K562 (cell line): ENCODE measurements around the gene PCBP3. TPM values are rescaled to one million over a fixed set of nuclear protein-coding genes. Genes with fewer than 3 reads are reported as not detected.

Source experiments
- ATAC-seq: fragments of 200-7000 bp; cut with Tn5 transposase; 3 replicates; pipeline ENCODE4 v1.9.1; 2020; ENCODE audit warnings: moderate library complexity
- BruUV-seq: library from RNA; stranded (reverse); fragments of 400-500 nt; replicated peaks from 2 replicates; lab custom pipeline; 2021; lab: Mats Ljungman, UMichigan
- CTCF ChIA-PET: fragments of 300-600 bp; formaldehyde crosslinking; extraction: SDS; loops from one replicate; lab custom pipeline; 2021; ENCODE audit warnings: low intra/inter-chr PET ratio; lab: Yijun Ruan, JAX
- POLR2A ChIA-PET: fragments of 300-600, 350-650 bp; sonication (Branson Sonifier 250); formaldehyde crosslinking; extraction: SDS; loops from one replicate; lab custom pipeline; 2021; ENCODE audit warnings: antibody characterized with exemption, inconsistent platforms; lab: Yijun Ruan, JAX
- DNase-seq, 4 experiments: peaks; one replicate each; pipeline versions ENCODE4 v3.0.0 to v3.0.0-alpha.2; 2011 to 2018; ENCODE audit warnings: low spot score in 3 of 4, mixed read lengths in 3 of 4; ENCODE audit errors: extremely low read depth in 1 of 4
- FAIRE-seq: peaks from 2 replicates; lab custom pipeline; 2011; peaks lifted over from hg19 to GRCh38; lab: Jason Lieb, UNC
- H2AFZ ChIP-seq: 2 replicates; pipeline ENCODE4 v1.6.0; 2011; ENCODE audit warnings: low read depth, low read length, control low read depth, inconsistent platforms
- H3K27ac ChIP-seq: fragments of 200-600 bp; 3 replicates; pipeline ENCODE4 v1.8.0; 2011; ENCODE audit warnings: low read depth, mild to moderate bottlenecking, control low read depth, inconsistent platforms, low read length, moderate library complexity, mixed read lengths; ENCODE audit errors: extremely low read depth
- H3K27me3 ChIP-seq, 2 experiments: fragments of 300-600 bp in 1 of 2; 2 replicates in 1 of 2; 3 replicates in 1 of 2; pipeline versions ENCODE4 v1.6.0 to v1.8.0; 2011; ENCODE audit warnings: inconsistent platforms in 2 of 2, low read length in 2 of 2, mild to moderate bottlenecking in 1 of 2, mixed read lengths in 1 of 2, moderate library complexity in 1 of 2; ENCODE audit not compliant: control insufficient read depth in 2 of 2, insufficient read depth in 2 of 2
- H3K36me3 ChIP-seq: fragments of 300-600 bp; 3 replicates; pipeline ENCODE4 v1.8.0; 2011; ENCODE audit warnings: mild to moderate bottlenecking, low read length, inconsistent platforms; ENCODE audit not compliant: control insufficient read depth, insufficient read depth
- H3K4me1 ChIP-seq, 2 experiments: fragments of 200-600 bp in 1 of 2; replicated peaks in 1 of 2; 2 replicates in 1 of 2; 3 replicates in 1 of 2; pipeline versions ENCODE4 v1.5.1 to v1.8.0; 2011; ENCODE audit warnings: inconsistent platforms in 2 of 2, low read length in 2 of 2, mild to moderate bottlenecking in 1 of 2, mixed read lengths in 1 of 2, moderate library complexity in 1 of 2; ENCODE audit not compliant: control insufficient read depth in 2 of 2, insufficient read depth in 2 of 2
- H3K4me2 ChIP-seq: 2 replicates; pipeline ENCODE4 v1.6.1; 2011; ENCODE audit warnings: low read length, control low read depth, inconsistent platforms, mixed read lengths; ENCODE audit not compliant: insufficient read depth
- H3K4me3 ChIP-seq: fragments of 200-600 bp; sonication (generic), shearing (Covaris generic); 2 replicates; pipeline ENCODE4 v1.5.1; 2016; ENCODE audit warnings: control low read depth, inconsistent platforms
- H3K79me2 ChIP-seq: fragments of 200-600 bp; 3 replicates; pipeline ENCODE4 v1.8.0; 2011; ENCODE audit warnings: low read length, inconsistent platforms; ENCODE audit not compliant: control insufficient read depth, insufficient read depth
- H3K9ac ChIP-seq, 2 experiments: 2 replicates each; pipeline versions ENCODE4 v1.6.0 to v1.6.1; 2011; ENCODE audit warnings: low read depth in 2 of 2, low read length in 2 of 2, control low read depth in 1 of 2, inconsistent platforms in 1 of 2, mild to moderate bottlenecking in 1 of 2, mixed read lengths in 1 of 2; ENCODE audit not compliant: insufficient read depth in 1 of 2
- H3K9me1 ChIP-seq: one replicate; pipeline ENCODE4 v1.6.0; 2011; ENCODE audit warnings: inconsistent platforms, mild to moderate bottlenecking, low read length, moderate library complexity; ENCODE audit not compliant: control insufficient read depth, insufficient read depth
- H3K9me3 ChIP-seq: replicated peaks from 2 replicates; pipeline ENCODE4 v1.5.1; 2011; ENCODE audit warnings: low read depth, low read length, inconsistent platforms; ENCODE audit not compliant: control insufficient read depth, insufficient read depth
- H4K20me1 ChIP-seq: replicated peaks from 2 replicates; pipeline ENCODE4 v1.6.1; 2011; ENCODE audit warnings: low read length, inconsistent platforms, mixed read lengths; ENCODE audit not compliant: control insufficient read depth, insufficient read depth
- BMI1 ChIP-seq: fragments of 150-350 bp; IDR thresholded peaks from 2 replicates; pipeline ENCODE4 v1.6.1; 2014; ENCODE audit warnings: low read length
- CBX2 ChIP-seq: fragments of 200-600 bp; sonication (generic); IDR thresholded peaks from one replicate; pipeline ENCODE4 v1.6.1; 2012; ENCODE audit warnings: mild to moderate bottlenecking, low read length, inconsistent platforms; ENCODE audit not compliant: insufficient read depth, poor library complexity, severe bottlenecking
- SETDB1 ChIP-seq: IDR thresholded peaks from one replicate; pipeline ENCODE4 v1.6.1; 2012; ENCODE audit warnings: low read length, control low read depth, inconsistent platforms
- SNIP1 ChIP-seq: fragments of 450-650 bp; IDR thresholded peaks from 2 replicates; pipeline ENCODE4 v1.7.1; 2017; ENCODE audit warnings: low read depth, mild to moderate bottlenecking
- SOX6 ChIP-seq: fragments of 450-650 bp; IDR thresholded peaks from 2 replicates; pipeline ENCODE4 v1.6.1; 2014; ENCODE audit warnings: mild to moderate bottlenecking
- SRSF9 ChIP-seq: fragments of 200-400 bp; formaldehyde crosslinking; IDR thresholded peaks from 2 replicates; pipeline ENCODE4 v1.6.1; 2017; ENCODE audit warnings: low read depth, low read length, borderline replicate concordance
- ZFP36 ChIP-seq: fragments of 150-350 bp; IDR thresholded peaks from 2 replicates; pipeline ENCODE4 v1.6.1; 2018; ENCODE audit warnings: low read length, low read depth; ENCODE audit not compliant: partially characterized antibody
- ZNF253 ChIP-seq: fragments of 250-450 bp; sonication (Bioruptor Pico); conservative IDR thresholded peaks from 2 replicates; pipeline ENCODE4 v1.6.1; 2021; ENCODE audit warnings: mild to moderate bottlenecking
- ZNF778 ChIP-seq: fragments of 450-650 bp; formaldehyde crosslinking; IDR thresholded peaks from 2 replicates; pipeline ENCODE4 v1.4.0; 2020; ENCODE audit warnings: mild to moderate bottlenecking, moderate library complexity
- ZNF785 ChIP-seq: fragments of 250-450 bp; sonication (Bioruptor Pico); IDR thresholded peaks from 2 replicates; pipeline ENCODE4 v1.4.0; 2020; ENCODE audit warnings: mild to moderate bottlenecking
- WGBS: fragments of 100-300 bp; shearing (Covaris generic); methylation state at CpG from one replicate; pipeline ENCODE4 v1.1.6; 2016; ENCODE audit warnings: low coverage, mixed read lengths; ENCODE audit not compliant: insufficient coverage; ENCODE audit errors: missing lambda C conversion rate; 5-methylcytosine and 5-hydroxymethylcytosine counted together
- in situ Hi-C: fragments of 300-500 bp; cut with MboI; formaldehyde crosslinking; loops from 4 replicates; pipeline ENCODE4 v1.15.0; 2018; ENCODE audit warnings: inconsistent platforms, mixed read lengths
- intact Hi-C: fragments of 100-400 bp; cut with micrococcal nuclease; formaldehyde crosslinking; loops from 2 replicates; pipeline ENCODE4 v1.14.2; 2022
- polyA plus RNA-seq, 8 experiments: library from polyadenylated mRNA; depleted of rRNA in 4 of 8; stranded (reverse) in 5 of 8; unstranded in 3 of 8; fragments of >200 nt; fragmentation: Nextera tagmentation in 2 of 8; fragmentation: Illumina TruSeq in 1 of 8; extraction: Ambion mirVana in 2 of 8; extraction: Trizol in 1 of 8; gene quantifications; 2 replicates each; pipeline versions ENCODE4 v1.2.1 to v1.2.3, GENCODE V29; 2011 to 2014; ENCODE audit warnings: inconsistent platforms in 1 of 8, missing spikeins in 1 of 8
- total RNA-seq, 7 experiments: library from RNA; depleted of rRNA in 6 of 7; stranded (reverse); fragments of >200 nt in 6 of 7; fragmentation: Illumina TruSeq in 2 of 7; extraction: Trizol in 2 of 7; gene quantifications; 2 replicates each; pipeline versions ENCODE4 v1.2.1 to v1.2.3, GENCODE V29; 2011 to 2021; ENCODE audit warnings: low replicate concordance in 1 of 7
- TF ChIP-seq, protein P1 (sequence below): fragments of 200-800 bp; sonication (Bioruptor generic); IDR thresholded peaks from 2 replicates; pipeline ENCODE4 v1.6.1; 2017; ENCODE audit warnings: missing genetic modification characterization, missing compliant biosample characterization
- TF ChIP-seq, protein P2 (sequence below), 2 experiments: fragments of 450-650 bp; IDR thresholded peaks; 2 replicates each; pipeline ENCODE4 v1.6.1; 2018; ENCODE audit warnings: mild to moderate bottlenecking in 2 of 2, low read depth in 1 of 2; ENCODE audit not compliant: partially characterized antibody in 2 of 2

PCBP3 gene
- total and polyA plus RNA-seq, 9 of the 15 experiments (the other 6 are each of a cell fraction or from before 2014, with no cell fraction given), result 0.18 TPM; not detected in 8

DNA sequence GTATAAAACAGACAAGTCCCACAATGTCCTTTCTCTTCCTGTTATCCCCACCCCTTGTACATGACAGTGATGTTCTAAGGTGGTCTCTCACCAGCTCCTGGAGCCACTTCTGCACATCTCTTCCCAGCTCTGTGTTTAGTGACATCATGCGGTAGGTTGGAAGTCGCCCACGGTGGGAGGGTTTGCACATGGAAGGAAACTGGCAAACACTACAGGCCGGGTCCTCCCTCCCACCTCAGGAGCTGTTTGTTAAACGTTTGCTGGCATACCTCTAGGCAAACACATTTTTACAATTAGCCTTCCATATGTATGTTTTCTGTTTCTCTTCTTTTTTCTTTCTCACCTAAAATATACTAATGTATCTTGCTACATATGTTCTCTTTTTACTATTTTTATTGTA, 107.4 kb downstream of the PCBP3 start:
- ATAC-seq (no peak), DNase-seq (no peak), FAIRE-seq (no peak)
- ChIA-PET CTCF (no interaction called here), POLR2A (no interaction called here)
- in situ Hi-C loops, result no loop called here
- no peak for TF ChIP-seq CBX2
- TF ChIP-seq SRSF9, result no peak
- no peak for TF ChIP-seq ZNF778 (CRISPR knock-in tag)
- TF ChIP-seq, protein P1, sequence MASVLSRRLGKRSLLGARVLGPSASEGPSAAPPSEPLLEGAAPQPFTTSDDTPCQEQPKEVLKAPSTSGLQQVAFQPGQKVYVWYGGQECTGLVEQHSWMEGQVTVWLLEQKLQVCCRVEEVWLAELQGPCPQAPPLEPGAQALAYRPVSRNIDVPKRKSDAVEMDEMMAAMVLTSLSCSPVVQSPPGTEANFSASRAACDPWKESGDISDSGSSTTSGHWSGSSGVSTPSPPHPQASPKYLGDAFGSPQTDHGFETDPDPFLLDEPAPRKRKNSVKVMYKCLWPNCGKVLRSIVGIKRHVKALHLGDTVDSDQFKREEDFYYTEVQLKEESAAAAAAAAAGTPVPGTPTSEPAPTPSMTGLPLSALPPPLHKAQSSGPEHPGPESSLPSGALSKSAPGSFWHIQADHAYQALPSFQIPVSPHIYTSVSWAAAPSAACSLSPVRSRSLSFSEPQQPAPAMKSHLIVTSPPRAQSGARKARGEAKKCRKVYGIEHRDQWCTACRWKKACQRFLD (CRISPR knock-in tag), result no peak
- Histone ChIP-seq H3K4me2 (no peak overlapping the region), H4K20me1 (no peaks in the 10 kb centered on the region), H3K9ac (no peak overlapping the region), H3K27ac (no peak overlapping the region), H3K27me3 (peaks cover 0 to 9% of the 10 kb centered on the region in 2 experiments; a peak in 3 of 5 replicates), H2AFZ (no peak overlapping the region), H3K36me3 (no peaks in the 10 kb centered on the region), H3K79me2 (no peaks in the 10 kb centered on the region), H3K9me3 (no peaks in the 10 kb centered on the region), H3K4me3 (no peak overlapping the region), H3K9me1 (no peaks in the 10 kb centered on the region), H3K4me1 (no peaks in the 10 kb centered on the region)
- no TSS peak for BruUV-seq
- intact Hi-C loops, result no loop called here
- 4% methylated on average over 5 of the region's 5 CpGs for WGBS

DNA sequence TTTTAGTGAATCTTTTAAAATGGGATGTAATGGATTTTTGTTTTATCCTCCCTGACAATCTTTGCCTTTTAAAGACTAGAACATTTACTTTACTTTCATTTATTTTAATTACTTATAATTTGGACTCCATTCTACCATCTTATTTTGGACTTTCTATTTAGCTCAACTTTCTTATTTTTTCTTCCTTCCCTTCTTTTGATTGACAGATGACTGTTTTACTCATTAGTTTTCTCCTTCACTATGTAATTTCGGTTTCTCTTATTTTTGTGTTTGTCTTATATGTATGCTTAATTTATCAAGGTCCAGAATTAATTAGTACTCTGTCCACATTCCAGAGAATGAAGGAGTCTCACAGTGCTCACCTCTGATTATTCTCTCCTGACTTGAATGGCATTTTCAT, 109.9 kb downstream of the PCBP3 start:
- no peak overlapping the region for H2AFZ ChIP-seq
- CTCF ChIA-PET, result no interaction called here
- H3K4me3 ChIP-seq, result no peak overlapping the region
- H3K9me3 ChIP-seq, result no peaks in the 10 kb centered on the region
- H3K4me2 ChIP-seq, result no peak overlapping the region
- no TSS peak for BruUV-seq
- no peaks in the 10 kb centered on the region for H3K9me1 ChIP-seq
- 0% methylated on average over 1 of the region's 1 CpG for WGBS
- no peak overlapping the region for H3K9ac ChIP-seq
- FAIRE-seq, result no peak
- no peaks in the 10 kb centered on the region for H4K20me1 ChIP-seq
- POLR2A ChIA-PET, result no interaction called here
- no peak overlapping the region for H3K27ac ChIP-seq
- H3K4me1 ChIP-seq, result no peaks in the 10 kb centered on the region
- H3K79me2 ChIP-seq, result no peaks in the 10 kb centered on the region
- DNase-seq, result no peak
- no peaks in the 10 kb centered on the region for H3K36me3 ChIP-seq
- in situ Hi-C loops, result no loop called here
- ATAC-seq, result no peak
- intact Hi-C loops, result no loop called here
- peaks cover 0 to 9% of the 10 kb centered on the region in 2 experiments; a peak in 3 of 5 replicates for H3K27me3 ChIP-seq
- TF ChIP-seq ZNF785, result no peak
- no peak for TF ChIP-seq ZNF253 (CRISPR knock-in tag)
- no peak for TF ChIP-seq SNIP1
- TF ChIP-seq, protein P2, sequence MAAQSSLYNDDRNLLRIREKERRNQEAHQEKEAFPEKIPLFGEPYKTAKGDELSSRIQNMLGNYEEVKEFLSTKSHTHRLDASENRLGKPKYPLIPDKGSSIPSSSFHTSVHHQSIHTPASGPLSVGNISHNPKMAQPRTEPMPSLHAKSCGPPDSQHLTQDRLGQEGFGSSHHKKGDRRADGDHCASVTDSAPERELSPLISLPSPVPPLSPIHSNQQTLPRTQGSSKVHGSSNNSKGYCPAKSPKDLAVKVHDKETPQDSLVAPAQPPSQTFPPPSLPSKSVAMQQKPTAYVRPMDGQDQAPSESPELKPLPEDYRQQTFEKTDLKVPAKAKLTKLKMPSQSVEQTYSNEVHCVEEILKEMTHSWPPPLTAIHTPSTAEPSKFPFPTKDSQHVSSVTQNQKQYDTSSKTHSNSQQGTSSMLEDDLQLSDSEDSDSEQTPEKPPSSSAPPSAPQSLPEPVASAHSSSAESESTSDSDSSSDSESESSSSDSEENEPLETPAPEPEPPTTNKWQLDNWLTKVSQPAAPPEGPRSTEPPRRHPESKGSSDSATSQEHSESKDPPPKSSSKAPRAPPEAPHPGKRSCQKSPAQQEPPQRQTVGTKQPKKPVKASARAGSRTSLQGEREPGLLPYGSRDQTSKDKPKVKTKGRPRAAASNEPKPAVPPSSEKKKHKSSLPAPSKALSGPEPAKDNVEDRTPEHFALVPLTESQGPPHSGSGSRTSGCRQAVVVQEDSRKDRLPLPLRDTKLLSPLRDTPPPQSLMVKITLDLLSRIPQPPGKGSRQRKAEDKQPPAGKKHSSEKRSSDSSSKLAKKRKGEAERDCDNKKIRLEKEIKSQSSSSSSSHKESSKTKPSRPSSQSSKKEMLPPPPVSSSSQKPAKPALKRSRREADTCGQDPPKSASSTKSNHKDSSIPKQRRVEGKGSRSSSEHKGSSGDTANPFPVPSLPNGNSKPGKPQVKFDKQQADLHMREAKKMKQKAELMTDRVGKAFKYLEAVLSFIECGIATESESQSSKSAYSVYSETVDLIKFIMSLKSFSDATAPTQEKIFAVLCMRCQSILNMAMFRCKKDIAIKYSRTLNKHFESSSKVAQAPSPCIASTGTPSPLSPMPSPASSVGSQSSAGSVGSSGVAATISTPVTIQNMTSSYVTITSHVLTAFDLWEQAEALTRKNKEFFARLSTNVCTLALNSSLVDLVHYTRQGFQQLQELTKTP (IDR thresholded peaks at IDR 0.05; ENCODE audit: low read depth in 1 of 2, partially characterized antibody in 2 of 2), result no peak
- no peak for TF ChIP-seq SOX6
- TF ChIP-seq SETDB1, result no peak
- no peak for TF ChIP-seq ZFP36
- no peak for TF ChIP-seq BMI1
